Cardiac fibroblast (primary cell): ENCODE data around the gene PTX4.

ENCODE experiments used
- DNase-seq, 2 donors: peaks; one replicate each; pipeline versions ENCODE4 v3.0.0 to v3.0.0-alpha.2; 2010; ENCODE audit warnings: low read depth in 2 of 2
- H3K4me3 ChIP-seq, 2 donors: replicated peaks in 1 of 2; 1 replicate in 1 of 2; 2 replicates in 1 of 2; pipeline ENCODE4 v1.5.1; 2011; ENCODE audit warnings: low read depth in 2 of 2, low read length in 2 of 2, mild to moderate bottlenecking in 2 of 2, moderate library complexity in 1 of 2
- CTCF ChIP-seq: IDR thresholded peaks from one replicate; pipeline ENCODE4 v1.5.1; 2011; ENCODE audit warnings: low read depth, mild to moderate bottlenecking, low read length, inconsistent platforms

Gene PTX4

GRCh38 chr16:1511662-1512569 is 23.2 kb upstream of the PTX4 start:
- TF ChIP-seq CTCF: no peak
- no peak for DNase-seq
- no peak overlapping the region for H3K4me3 ChIP-seq

GRCh38 chr16:1510941-1511351 is 22.2 kb upstream of the PTX4 start:
- no peak for TF ChIP-seq CTCF

GRCh38 chr16:1510272-1510671 is 21.5 kb upstream of the PTX4 start:
- TF ChIP-seq CTCF: no peak
- H3K4me3 ChIP-seq: no peak overlapping the region
- DNase-seq: no peak

More at GRCh38 chr16:1510941-1511351, 22.2 kb upstream of the PTX4 start:
- no peak overlapping the region for H3K4me3 ChIP-seq
- DNase-seq: no peak

- no peak for TF ChIP-seq CTCF
- no peak for DNase-seq
- H3K4me3 ChIP-seq: no peak overlapping the region
Observed at GRCh38 chr16:1509307-1510221, 20.8 kb upstream of the PTX4 start.

GRCh38 chr16:1508494-1509187 is 19.9 kb upstream of the PTX4 start:
- H3K4me3 ChIP-seq: no peak overlapping the region
- no peak for DNase-seq
- TF ChIP-seq CTCF: no peak

GRCh38 chr16:1506494-1507213 is 17.9 kb upstream of the PTX4 start:
- no peak for TF ChIP-seq CTCF
- no peak overlapping the region for H3K4me3 ChIP-seq
- DNase-seq: no peak
